ENCODE results near the gene TAF5L. TPM values are rescaled to one million over a fixed set of nuclear protein-coding genes. Genes with fewer than 3 reads are reported as not detected.

Gene TAF5L
- total RNA-seq, 1 donor from 2014 or later = 21.7 TPM

DNA sequence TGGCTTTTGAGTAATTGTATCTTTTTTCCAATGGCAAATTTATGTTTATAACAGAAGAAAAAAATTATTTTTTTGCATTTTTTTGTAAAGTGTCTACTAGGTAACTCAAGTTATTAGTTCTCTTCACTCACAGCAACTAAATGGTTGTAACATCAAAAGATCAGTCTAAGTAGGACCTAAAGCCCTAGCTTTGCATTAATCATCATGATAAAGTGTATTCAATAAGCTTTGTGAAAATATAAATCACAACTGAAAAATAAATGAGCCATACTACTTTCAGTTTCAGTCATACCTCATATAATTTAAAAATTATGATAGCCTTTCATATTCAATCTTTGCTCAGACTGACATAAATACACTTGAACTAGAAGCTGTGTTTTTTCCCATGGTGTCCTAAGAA, 6.9 kb downstream of the TAF5L start:
- intact Hi-C loops (cut with DNase I) = no loop called here
- H3K27ac ChIP-seq = no peak overlapping the region
- no peak overlapping the region for H3K4me3 ChIP-seq
- no peaks in the 10 kb centered on the region for H3K9me3 ChIP-seq
- peaks cover 10% of the 10 kb centered on the region for H3K4me1 ChIP-seq
- no peak for DNase-seq
- H3K36me3 ChIP-seq = peaks cover 5% of the 10 kb centered on the region
- TF ChIP-seq, protein P1, sequence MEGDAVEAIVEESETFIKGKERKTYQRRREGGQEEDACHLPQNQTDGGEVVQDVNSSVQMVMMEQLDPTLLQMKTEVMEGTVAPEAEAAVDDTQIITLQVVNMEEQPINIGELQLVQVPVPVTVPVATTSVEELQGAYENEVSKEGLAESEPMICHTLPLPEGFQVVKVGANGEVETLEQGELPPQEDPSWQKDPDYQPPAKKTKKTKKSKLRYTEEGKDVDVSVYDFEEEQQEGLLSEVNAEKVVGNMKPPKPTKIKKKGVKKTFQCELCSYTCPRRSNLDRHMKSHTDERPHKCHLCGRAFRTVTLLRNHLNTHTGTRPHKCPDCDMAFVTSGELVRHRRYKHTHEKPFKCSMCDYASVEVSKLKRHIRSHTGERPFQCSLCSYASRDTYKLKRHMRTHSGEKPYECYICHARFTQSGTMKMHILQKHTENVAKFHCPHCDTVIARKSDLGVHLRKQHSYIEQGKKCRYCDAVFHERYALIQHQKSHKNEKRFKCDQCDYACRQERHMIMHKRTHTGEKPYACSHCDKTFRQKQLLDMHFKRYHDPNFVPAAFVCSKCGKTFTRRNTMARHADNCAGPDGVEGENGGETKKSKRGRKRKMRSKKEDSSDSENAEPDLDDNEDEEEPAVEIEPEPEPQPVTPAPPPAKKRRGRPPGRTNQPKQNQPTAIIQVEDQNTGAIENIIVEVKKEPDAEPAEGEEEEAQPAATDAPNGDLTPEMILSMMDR (IDR thresholded peaks at IDR 0.05) = no peak
- H3K27me3 ChIP-seq (ENCODE audit: low read depth) = no peaks in the 10 kb centered on the region
- no peak for ATAC-seq

DNA sequence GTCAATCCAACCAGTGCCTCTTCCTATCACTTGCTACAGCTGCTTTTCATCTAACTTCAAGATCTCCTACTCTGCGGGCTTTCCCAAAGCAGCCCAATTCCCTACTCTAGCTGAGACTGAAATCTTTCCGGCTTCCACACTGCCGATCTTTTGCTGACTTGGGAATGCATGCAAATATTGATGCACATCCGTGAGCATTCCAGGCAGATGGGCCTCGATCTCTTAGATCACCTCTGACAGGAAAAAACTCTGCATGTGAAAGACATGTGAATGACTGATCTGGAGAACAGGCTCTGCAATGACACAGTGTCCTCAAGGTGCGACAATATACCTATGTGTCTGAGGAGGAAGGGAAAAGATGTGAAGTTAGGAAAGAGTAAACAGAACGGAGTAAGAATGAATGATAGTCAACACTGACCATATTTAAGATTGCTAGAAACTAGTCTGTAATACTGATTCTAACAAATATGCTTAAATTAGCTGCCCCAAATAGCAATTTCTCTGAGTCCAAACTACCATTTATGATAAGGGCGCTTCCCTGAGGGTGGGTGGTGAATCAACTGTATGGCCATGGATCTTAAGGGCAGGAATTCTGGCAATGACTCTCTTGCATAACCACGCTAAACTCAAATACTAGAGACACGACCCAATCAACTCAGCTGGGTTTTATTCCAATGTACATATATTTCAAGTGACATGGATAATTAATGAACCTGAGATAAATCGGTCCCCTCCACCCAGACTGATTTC, 8.4 kb downstream of the TAF5L start:
- Histone ChIP-seq H3K27ac (no peak overlapping the region), H3K4me3 (no peak overlapping the region), H3K4me1 (no peaks in the 10 kb centered on the region), H3K36me3 (peaks cover 19% of the 10 kb centered on the region), H3K9me3 (no peaks in the 10 kb centered on the region), H3K27me3 (ENCODE audit: low read depth) (no peaks in the 10 kb centered on the region)
- intact Hi-C loops (cut with DNase I) = no loop called here
- TF ChIP-seq, protein P1 (IDR thresholded peaks at IDR 0.05) = no peak
- ATAC-seq (no peak), DNase-seq (no peak)

DNA sequence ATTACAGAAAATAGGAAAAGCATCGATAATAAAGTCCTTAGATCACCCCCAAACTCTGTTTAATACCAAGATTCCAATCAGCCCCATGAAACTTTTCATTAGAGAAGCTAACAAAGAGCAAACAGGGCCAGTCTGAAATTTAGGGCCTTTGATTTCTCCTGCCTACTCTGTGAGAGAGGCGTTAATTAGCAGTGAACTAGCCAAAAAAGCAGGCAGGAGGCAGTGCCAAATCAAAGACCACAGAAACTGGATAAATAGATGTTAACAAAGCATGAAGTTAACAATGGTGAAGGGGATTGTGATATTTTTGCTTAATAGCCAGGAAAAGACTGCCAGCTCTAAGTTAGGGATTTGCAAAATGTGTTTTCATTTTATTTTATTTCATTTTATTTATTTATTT, 11.2 kb downstream of the TAF5L start:
- Histone ChIP-seq H3K27ac (no peak overlapping the region), H3K9me3 (no peaks in the 10 kb centered on the region), H3K27me3 (ENCODE audit: low read depth) (no peaks in the 10 kb centered on the region), H3K4me1 (no peaks in the 10 kb centered on the region), H3K4me3 (no peak overlapping the region), H3K36me3 (peaks cover 48% of the 10 kb centered on the region)
- intact Hi-C loops (cut with DNase I) = no loop called here
- no peak for DNase-seq
- TF ChIP-seq, protein P1 (IDR thresholded peaks at IDR 0.05) = no peak
- no peak for ATAC-seq

DNA sequence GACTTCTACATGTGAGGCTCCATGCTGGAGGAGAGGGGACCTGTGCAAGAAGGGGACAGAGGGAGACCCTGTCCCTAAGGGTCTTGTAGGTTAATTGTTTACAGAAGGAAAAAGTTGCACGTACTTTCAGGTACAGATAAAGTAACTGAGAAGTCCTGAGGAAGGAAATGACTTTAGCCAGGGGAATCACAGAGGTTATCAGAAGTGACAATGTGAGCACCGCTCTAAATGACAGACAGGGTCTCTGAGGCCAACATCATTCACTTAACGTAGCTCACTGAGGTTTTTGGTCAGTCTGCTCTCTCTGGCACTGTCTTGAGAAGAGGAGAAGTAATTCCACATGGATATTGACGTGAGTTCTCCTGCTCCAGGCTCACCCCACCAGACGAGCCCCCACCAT, 12.0 kb downstream of the TAF5L start:
- TF ChIP-seq, protein P1 (IDR thresholded peaks at IDR 0.05) = no peak
- Histone ChIP-seq H3K4me3 (no peak overlapping the region), H3K9me3 (no peaks in the 10 kb centered on the region), H3K27me3 (ENCODE audit: low read depth) (no peaks in the 10 kb centered on the region), H3K4me1 (no peaks in the 10 kb centered on the region), H3K27ac (no peak overlapping the region), H3K36me3 (peaks cover 55% of the 10 kb centered on the region)
- no peak for DNase-seq
- no peak for ATAC-seq
- intact Hi-C loops (cut with DNase I) = no loop called here

DNA sequence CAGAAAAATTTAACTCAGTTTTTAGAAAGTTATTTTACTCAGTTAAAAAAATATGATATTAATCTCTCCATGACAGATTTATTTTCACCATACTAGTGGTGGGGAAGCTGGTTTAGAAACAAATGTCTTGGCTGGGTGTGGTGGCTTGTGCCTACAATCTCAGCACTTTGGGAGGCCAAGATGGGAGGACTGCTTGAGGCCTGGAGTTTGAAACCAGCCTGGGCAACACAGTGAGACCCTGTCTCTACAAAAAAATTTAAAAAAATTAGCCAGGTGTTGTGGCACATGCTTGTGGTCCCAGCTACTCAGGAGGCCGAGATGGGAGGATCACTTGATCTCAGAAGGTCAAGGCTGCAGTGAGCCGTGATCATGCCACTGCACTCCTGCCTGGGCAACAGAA, 17.3 kb downstream of the TAF5L start:
- Histone ChIP-seq H3K27me3 (ENCODE audit: low read depth) (no peaks in the 10 kb centered on the region), H3K4me3 (no peak overlapping the region), H3K4me1 (no peaks in the 10 kb centered on the region), H3K9me3 (no peaks in the 10 kb centered on the region), H3K27ac (no peak overlapping the region), H3K36me3 (peaks cover 99% of the 10 kb centered on the region)
- DNase-seq = no peak
- no peak for ATAC-seq
- TF ChIP-seq, protein P1 (IDR thresholded peaks at IDR 0.05) = no peak
- intact Hi-C loops (cut with DNase I) = no loop called here
